HL-60 (cell line): ENCODE data around the gene CCDC120.

Experiments used
- DNase-seq, 2 experiments: peaks; one replicate each; pipeline ENCODE4 v3.0.0-alpha.2; 2010 to 2020; ENCODE audit warnings: low read depth in 1 of 2, low spot score in 1 of 2
- H3K27ac ChIP-seq: fragments of 250-450 bp; sonication (Bioruptor Pico); replicated peaks from 2 replicates; pipeline ENCODE4 v1.5.1; 2020; ENCODE audit warnings: mild to moderate bottlenecking, moderate library complexity
- H3K27me3 ChIP-seq: fragments of 250-450 bp; sonication (Bioruptor Pico); 2 replicates; pipeline ENCODE4 v1.5.1; 2021; ENCODE audit warnings: mild to moderate bottlenecking, moderate library complexity; ENCODE audit not compliant: insufficient read depth, poor library complexity, severe bottlenecking
- H3K4me3 ChIP-seq: replicated peaks from 2 replicates; pipeline ENCODE4 v1.5.1; 2011; ENCODE audit warnings: mild to moderate bottlenecking, control low read depth, low read length; ENCODE audit not compliant: insufficient read depth
- CTCF ChIP-seq: IDR thresholded peaks from one replicate; pipeline ENCODE4 v1.5.1; 2011; ENCODE audit warnings: low read length, control low read depth, inconsistent platforms; ENCODE audit not compliant: insufficient read depth
- GABPA ChIP-seq: IDR thresholded peaks from 2 replicates; pipeline ENCODE4 v1.6.1; 2012; ENCODE audit warnings: low read depth
- POLR2AphosphoS5 ChIP-seq: IDR thresholded peaks from 2 replicates; pipeline ENCODE4 v1.6.1; 2012; ENCODE audit warnings: low read depth
- REST ChIP-seq: IDR thresholded peaks from 2 replicates; pipeline ENCODE4 v1.6.1; 2012; ENCODE audit warnings: low read depth; ENCODE audit not compliant: insufficient replicate concordance
- SPI1 ChIP-seq: IDR thresholded peaks from 2 replicates; pipeline ENCODE4 v1.6.1; 2012; ENCODE audit warnings: low read depth, mild to moderate bottlenecking, borderline replicate concordance

CCDC120 gene

DNA sequence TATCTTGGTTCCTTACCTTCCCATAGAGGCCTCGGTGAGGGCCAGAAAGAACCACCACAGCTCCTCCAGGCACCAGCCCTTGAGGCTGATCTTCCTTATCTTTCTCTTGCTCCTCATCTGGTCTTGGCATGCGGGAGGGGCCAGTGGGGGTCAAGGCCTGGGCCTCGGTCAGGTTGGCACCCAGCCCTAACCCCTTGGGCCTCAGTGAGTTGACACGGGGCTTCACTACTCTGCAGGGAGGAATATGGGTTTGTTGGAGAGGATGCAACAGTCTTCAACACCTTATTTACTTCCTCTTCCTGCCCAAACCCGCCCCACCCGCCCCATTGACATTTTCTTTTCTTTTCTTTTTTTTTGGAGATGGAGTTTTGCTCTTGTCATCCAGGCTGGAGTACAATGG, 58.8 kb downstream of the CCDC120 start:
- no peak for DNase-seq
- TF ChIP-seq SPI1, result no peak
- TF ChIP-seq GABPA, result no peak
- no peak for TF ChIP-seq REST
- no peak for TF ChIP-seq POLR2AphosphoS5
- no peak for TF ChIP-seq CTCF
- no peak overlapping the region for H3K27ac ChIP-seq
- H3K4me3 ChIP-seq, result no peak overlapping the region
- no peaks in the 10 kb centered on the region for H3K27me3 ChIP-seq
